CD14-positive monocyte (primary cell): ENCODE data around the gene MVB12B. TPM values are rescaled to one million over a fixed set of nuclear protein-coding genes. Genes with fewer than 3 reads are reported as not detected.

Source experiments
- DNase-seq, 3 donors: peaks; one replicate each; pipeline ENCODE4 v3.0.0-alpha.2; 2011 to 2022
- H2AFZ ChIP-seq: 2 replicates; pipeline ENCODE4 v1.6.0; 2012; ENCODE audit warnings: mild to moderate bottlenecking, low read depth, low read length, inconsistent platforms; ENCODE audit not compliant: insufficient read depth, poor library complexity, severe bottlenecking
- H3K27ac ChIP-seq, 2 donors: 1 replicate in 1 of 2; 2 replicates in 1 of 2; pipeline ENCODE4 v1.5.1; 2012 to 2013; ENCODE audit warnings: low read length in 2 of 2, control low read depth in 1 of 2, inconsistent platforms in 1 of 2, low read depth in 1 of 2, mild to moderate bottlenecking in 1 of 2
- H3K27me3 ChIP-seq, 2 donors: one replicate each; pipeline versions ENCODE4 v1.6.0 to v1.6.1; 2011 to 2013; ENCODE audit warnings: low read length in 2 of 2; ENCODE audit not compliant: control insufficient read depth in 2 of 2, insufficient read depth in 2 of 2
- H3K36me3 ChIP-seq, 2 donors: replicated peaks in 1 of 2; 1 replicate in 1 of 2; 2 replicates in 1 of 2; pipeline versions ENCODE4 v1.5.1 to v1.6.1; 2012 to 2013; ENCODE audit warnings: low read length in 2 of 2, control low read depth in 1 of 2, inconsistent platforms in 1 of 2, mild to moderate bottlenecking in 1 of 2; ENCODE audit not compliant: insufficient read depth in 2 of 2, control insufficient read depth in 1 of 2
- H3K4me1 ChIP-seq, 2 donors: 1 replicate in 1 of 2; 2 replicates in 1 of 2; pipeline versions ENCODE4 v1.5.1 to v1.6.1; 2012 to 2013; ENCODE audit warnings: low read length in 2 of 2, control low read depth in 1 of 2, inconsistent platforms in 1 of 2, mild to moderate bottlenecking in 1 of 2, moderate library complexity in 1 of 2; ENCODE audit not compliant: insufficient read depth in 2 of 2, control insufficient read depth in 1 of 2
- H3K4me2 ChIP-seq: replicated peaks from 2 replicates; pipeline ENCODE3; 2012; ENCODE audit warnings: low read length, moderate library complexity, mild to moderate bottlenecking; ENCODE audit not compliant: poor library complexity, severe bottlenecking; ENCODE audit errors: extremely low read depth
- H3K4me3 ChIP-seq, 3 experiments: fragments of 200-600 bp in 1 of 3; sonication (generic) in 1 of 3; replicated peaks in 1 of 3; 1 replicate in 2 of 3; 2 replicates in 1 of 3; pipeline ENCODE4 v1.5.1; 2011 to 2013; ENCODE audit warnings: low read length in 3 of 3, mild to moderate bottlenecking in 3 of 3, control low read depth in 2 of 3, low read depth in 2 of 3, inconsistent platforms in 1 of 3, moderate library complexity in 1 of 3
- H3K79me2 ChIP-seq: 2 replicates; pipeline ENCODE4 v1.6.0; 2012; ENCODE audit warnings: mild to moderate bottlenecking, control low read depth, inconsistent platforms, low read length, moderate library complexity; ENCODE audit not compliant: insufficient read depth
- H3K9ac ChIP-seq: 2 replicates; pipeline ENCODE4 v1.6.0; 2017; ENCODE audit warnings: low read length, mild to moderate bottlenecking; ENCODE audit not compliant: insufficient read depth, poor library complexity, severe bottlenecking
- H3K9me3 ChIP-seq, 2 donors: replicated peaks in 1 of 2; 1 replicate in 1 of 2; 2 replicates in 1 of 2; pipeline versions ENCODE4 v1.5.1 to v1.6.1; 2012 to 2013; ENCODE audit warnings: low read length in 2 of 2, control low read depth in 1 of 2; ENCODE audit not compliant: control insufficient read depth in 1 of 2, insufficient read depth in 1 of 2
- H4K20me1 ChIP-seq: 2 replicates; pipeline ENCODE4 v1.6.0; 2012; ENCODE audit warnings: mild to moderate bottlenecking, low read length, control low read depth, moderate library complexity; ENCODE audit not compliant: insufficient read depth
- H3K27ac Mint-ChIP-seq, 7 donors: one replicate each; pipeline ENCODE4 v1.8.0; 2020; ENCODE audit warnings: mild to moderate bottlenecking in 7 of 7, mixed read lengths in 7 of 7, moderate library complexity in 6 of 7, inconsistent platforms in 2 of 7
- H3K27me3 Mint-ChIP-seq, 3 donors: one replicate each; pipeline ENCODE4 v1.8.0; 2021 to 2022; ENCODE audit warnings: low read depth in 3 of 3, mild to moderate bottlenecking in 3 of 3, mixed read lengths in 3 of 3, moderate library complexity in 3 of 3, inconsistent platforms in 1 of 3
- H3K36me3 Mint-ChIP-seq, 2 donors: one replicate each; pipeline ENCODE4 v1.8.0; 2020; ENCODE audit warnings: mixed read lengths in 2 of 2, inconsistent platforms in 1 of 2, mild to moderate bottlenecking in 1 of 2
- H3K4me1 Mint-ChIP-seq: one replicate; pipeline ENCODE4 v1.8.0; 2020; ENCODE audit warnings: mild to moderate bottlenecking, mixed read lengths
- H3K4me3 Mint-ChIP-seq, 2 donors: one replicate each; pipeline ENCODE4 v1.8.0; 2020; ENCODE audit warnings: mild to moderate bottlenecking in 2 of 2, mixed read lengths in 2 of 2, moderate library complexity in 1 of 2
- H3K9me3 Mint-ChIP-seq, 7 donors: one replicate each; pipeline ENCODE4 v1.8.0; 2020 to 2022; ENCODE audit warnings: mixed read lengths in 7 of 7, mild to moderate bottlenecking in 6 of 7, moderate library complexity in 6 of 7, inconsistent platforms in 2 of 7
- CTCF ChIP-seq: fragments of 200-600 bp; IDR thresholded peaks from one replicate; pipeline ENCODE4 v1.8.0; 2022; ENCODE audit warnings: antibody characterized with exemption, mild to moderate bottlenecking
- WGBS: methylation state at CpG from one replicate; pipeline ENCODE4 v1.1.5; 2013; ENCODE audit warnings: missing lambda C conversion rate; ENCODE audit not compliant: insufficient coverage; 5-methylcytosine and 5-hydroxymethylcytosine counted together
- intact Hi-C, 2 donors: fragments of 100-400 bp; cut with micrococcal nuclease; formaldehyde crosslinking; loops; one replicate each; pipeline versions ENCODE4 v1.15.0 to v1.15.1; 2023
- polyA plus RNA-seq, 3 donors: library from polyadenylated mRNA; depleted of rRNA in 1 of 3; unstranded in 2 of 3; stranded (reverse) in 1 of 3; fragments of 300-500 nt in 2 of 3; fragments of >200 nt in 1 of 3; fragmentation: Illumina TruSeq in 2 of 3; gene quantifications; 1 replicate in 2 of 3; 2 replicates in 1 of 3; pipeline ENCODE4 v1.2.3, GENCODE V29; 2012 to 2021

Gene MVB12B
- polyA plus RNA-seq, 3 donors = 2.8 to 8.1 (median 3.5) TPM

GRCh38 chr9:126524353-126525077 is 197.9 kb downstream of the MVB12B start:
- intact Hi-C loops = no loop called here
- Histone ChIP-seq H2AFZ (peak overlapping the region; percentile 80), H3K4me2 (peak overlapping the region; percentile 67), H3K27ac (peak overlapping the region; percentile 65 to 81), H3K79me2 (no peaks in the 10 kb centered on the region), H4K20me1 (no peaks in the 10 kb centered on the region), H3K9me3 (no peaks in the 10 kb centered on the region), H3K4me1 (peaks cover 59 to 63% of the 10 kb centered on the region in 2 donors), H3K27me3 (no peaks in the 10 kb centered on the region), H3K4me3 (peak overlapping the region in 1 of 3 experiments; percentile 68), H3K9ac (no peak overlapping the region), H3K36me3 (no peaks in the 10 kb centered on the region)
- peak overlapping the region; percentile 86 to 96 (median 91) for H3K27ac Mint-ChIP-seq
- peaks cover 0 to 2% (median 0%) of the 10 kb centered on the region in 7 donors for H3K9me3 Mint-ChIP-seq
- H3K4me3 Mint-ChIP-seq = peak overlapping the region; percentile 77 to 94
- no peaks in the 10 kb centered on the region for H3K36me3 Mint-ChIP-seq
- peaks cover 61% of the 10 kb centered on the region for H3K4me1 Mint-ChIP-seq
- DNase-seq = no peak
- WGBS = 89% methylated on average over 10 of the region's 13 CpGs
- TF ChIP-seq CTCF = no peak
- H3K27me3 Mint-ChIP-seq = peaks cover 0 to 1% (median 0%) of the 10 kb centered on the region in 3 donors

GRCh38 chr9:126526218-126527108 is 199.8 kb downstream of the MVB12B start:
- TF ChIP-seq CTCF = no peak
- WGBS = 95% methylated on average over 13 of the region's 19 CpGs
- Histone ChIP-seq H2AFZ (peak overlapping the region; percentile 80), H3K27me3 (no peaks in the 10 kb centered on the region), H3K9me3 (no peaks in the 10 kb centered on the region), H4K20me1 (no peaks in the 10 kb centered on the region), H3K27ac (peak overlapping the region; percentile 62 to 65), H3K9ac (no peak overlapping the region), H3K4me3 (no peak overlapping the region), H3K36me3 (no peaks in the 10 kb centered on the region), H3K79me2 (no peaks in the 10 kb centered on the region), H3K4me1 (peaks cover 65 to 69% of the 10 kb centered on the region in 2 donors), H3K4me2 (peak overlapping the region; percentile 64)
- H3K27ac Mint-ChIP-seq = peak overlapping the region in 6 of 7 donors; percentile 60 to 78 (median 73)
- peaks cover 0 to 2% (median 0%) of the 10 kb centered on the region in 7 donors for H3K9me3 Mint-ChIP-seq
- H3K27me3 Mint-ChIP-seq = peaks cover 0 to 3% (median 0%) of the 10 kb centered on the region in 3 donors
- H3K36me3 Mint-ChIP-seq = no peaks in the 10 kb centered on the region
- peaks cover 68% of the 10 kb centered on the region for H3K4me1 Mint-ChIP-seq
- H3K4me3 Mint-ChIP-seq = peak overlapping the region in 1 of 2 donors; percentile 11
- intact Hi-C loops = no loop called here
- no peak for DNase-seq
